Prostate gland (tissue), 2 donors: ENCODE results near the gene RNF223.
"Not testable (repeated sequence)": the region's sequence is repeated elsewhere in the genome, so short reads cannot be mapped to it uniquely, and the experiment has no call there.

Experiments used
- CTCF ChIP-seq, 4 experiments: fragments of 200-600 bp in 2 of 4; fragments of 450-650 bp in 2 of 4; sonication (generic) in 2 of 4; IDR thresholded peaks; 1 replicate in 3 of 4; 2 replicates in 1 of 4; pipeline ENCODE4 v1.5.1; 2016 to 2019; ENCODE audit warnings: antibody characterized with exemption in 4 of 4, mild to moderate bottlenecking in 2 of 4, moderate library complexity in 2 of 4
- POLR2A ChIP-seq: fragments of 450-650 bp; IDR thresholded peaks from one replicate; pipeline ENCODE4 v1.6.1; 2016; ENCODE audit warnings: antibody characterized with exemption, mild to moderate bottlenecking
- POLR2AphosphoS5 ChIP-seq: sonication (generic); formaldehyde crosslinking; IDR thresholded peaks from one replicate; pipeline ENCODE4 v1.6.1; 2017; ENCODE audit warnings: antibody characterized with exemption

- not testable (repeated sequence) for TF ChIP-seq CTCF (IDR thresholded peaks at IDR 0.05); POLR2A; POLR2AphosphoS5
These were observed 43.0 kb downstream of the RNF223 start for GRCh38 chr1:1030867-1031658.
